ENCODE measurements around the gene PACSIN1. TPM values are rescaled to one million over a fixed set of nuclear protein-coding genes. Genes with fewer than 3 reads are reported as not detected.

Gene PACSIN1
- total and polyA plus RNA-seq, 2 experiments from 2014 or later, result 12.1 to 20.3 TPM

DNA sequence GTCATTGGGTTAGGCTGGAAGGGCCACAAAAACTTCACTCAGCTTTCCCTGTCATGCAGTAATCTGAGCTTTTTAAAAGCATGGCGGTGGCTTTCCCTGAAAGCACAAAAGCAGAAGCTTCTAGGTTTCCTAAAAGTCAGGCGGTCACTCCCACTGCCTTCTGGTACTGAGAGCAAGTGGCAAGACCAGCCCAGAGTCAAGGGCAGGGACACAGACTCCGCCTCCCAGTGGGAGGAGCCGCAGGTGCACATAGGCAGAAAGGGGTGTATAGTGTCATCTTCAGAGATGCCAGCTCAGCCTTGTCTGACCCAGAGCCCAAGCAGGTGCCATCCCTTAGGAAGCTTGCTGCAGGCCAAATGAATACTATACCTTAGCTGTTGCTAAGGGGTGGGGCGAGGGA, 18.0 kb upstream of the PACSIN1 start:
- no peaks in the 10 kb centered on the region for H3K27me3 ChIP-seq
- DNase-seq (ENCODE audit: low read depth in 1 of 2, low spot score in 1 of 2), result peak in 1 of 2 donors; percentile 25
- H3K9me3 ChIP-seq (ENCODE audit: low read depth), result no peaks in the 10 kb centered on the region
- peaks cover 4% of the 10 kb centered on the region for H3K4me1 ChIP-seq (ENCODE audit: low read depth)
- no peak overlapping the region for H3K4me3 ChIP-seq
- H3K36me3 ChIP-seq, result no peaks in the 10 kb centered on the region
- no peak overlapping the region for H3K27ac ChIP-seq
- TF ChIP-seq, protein P1, sequence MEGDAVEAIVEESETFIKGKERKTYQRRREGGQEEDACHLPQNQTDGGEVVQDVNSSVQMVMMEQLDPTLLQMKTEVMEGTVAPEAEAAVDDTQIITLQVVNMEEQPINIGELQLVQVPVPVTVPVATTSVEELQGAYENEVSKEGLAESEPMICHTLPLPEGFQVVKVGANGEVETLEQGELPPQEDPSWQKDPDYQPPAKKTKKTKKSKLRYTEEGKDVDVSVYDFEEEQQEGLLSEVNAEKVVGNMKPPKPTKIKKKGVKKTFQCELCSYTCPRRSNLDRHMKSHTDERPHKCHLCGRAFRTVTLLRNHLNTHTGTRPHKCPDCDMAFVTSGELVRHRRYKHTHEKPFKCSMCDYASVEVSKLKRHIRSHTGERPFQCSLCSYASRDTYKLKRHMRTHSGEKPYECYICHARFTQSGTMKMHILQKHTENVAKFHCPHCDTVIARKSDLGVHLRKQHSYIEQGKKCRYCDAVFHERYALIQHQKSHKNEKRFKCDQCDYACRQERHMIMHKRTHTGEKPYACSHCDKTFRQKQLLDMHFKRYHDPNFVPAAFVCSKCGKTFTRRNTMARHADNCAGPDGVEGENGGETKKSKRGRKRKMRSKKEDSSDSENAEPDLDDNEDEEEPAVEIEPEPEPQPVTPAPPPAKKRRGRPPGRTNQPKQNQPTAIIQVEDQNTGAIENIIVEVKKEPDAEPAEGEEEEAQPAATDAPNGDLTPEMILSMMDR (IDR thresholded peaks at IDR 0.05; ENCODE audit: low read depth, low read length), result no peak

- TF ChIP-seq, protein P1 (IDR thresholded peaks at IDR 0.05; ENCODE audit: low read depth, low read length), result no peak
- H3K4me3 ChIP-seq, result no peak overlapping the region
- peaks cover 4% of the 10 kb centered on the region for H3K4me1 ChIP-seq (ENCODE audit: low read depth)
These were observed 14.7 kb upstream of the PACSIN1 start for GRCh38 chr6:34451192-34451591.

DNA sequence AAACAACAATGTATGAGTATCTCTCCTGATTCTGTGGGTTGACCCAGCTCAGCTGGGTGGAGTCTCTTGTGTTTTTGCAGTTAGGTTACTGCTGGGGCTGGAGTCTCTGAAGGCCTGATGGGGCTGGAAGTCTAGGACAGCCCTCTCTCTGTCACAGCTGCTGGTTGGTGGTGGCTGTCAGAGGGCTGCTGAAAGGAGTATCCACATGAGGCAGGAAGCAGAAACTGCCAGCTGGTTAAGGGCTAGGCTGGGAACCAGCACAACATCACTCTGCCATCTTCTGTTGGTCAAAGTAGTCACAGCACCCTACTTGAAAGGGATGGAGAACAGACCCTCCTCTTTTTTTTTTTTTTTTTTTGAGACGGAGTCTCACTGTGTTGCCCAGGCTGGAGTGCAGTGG, 10.0 kb upstream of the PACSIN1 start:
- Histone ChIP-seq H3K27ac (no peak overlapping the region), H3K27me3 (no peaks in the 10 kb centered on the region), H3K4me3 (no peak overlapping the region), H3K4me1 (ENCODE audit: low read depth) (no peaks in the 10 kb centered on the region), H3K9me3 (ENCODE audit: low read depth) (no peaks in the 10 kb centered on the region), H3K36me3 (no peaks in the 10 kb centered on the region)
- TF ChIP-seq, protein P1 (IDR thresholded peaks at IDR 0.05; ENCODE audit: low read depth, low read length), result no peak
- no peak for DNase-seq (ENCODE audit: low read depth in 1 of 2, low spot score in 1 of 2)

More at GRCh38 chr6:34451192-34451591, 14.7 kb upstream of the PACSIN1 start:
- DNase-seq (ENCODE audit: low read depth in 1 of 2, low spot score in 1 of 2), result no peak
- Histone ChIP-seq H3K9me3 (ENCODE audit: low read depth) (no peaks in the 10 kb centered on the region), H3K36me3 (no peaks in the 10 kb centered on the region), H3K27ac (no peak overlapping the region), H3K27me3 (no peaks in the 10 kb centered on the region)

DNA sequence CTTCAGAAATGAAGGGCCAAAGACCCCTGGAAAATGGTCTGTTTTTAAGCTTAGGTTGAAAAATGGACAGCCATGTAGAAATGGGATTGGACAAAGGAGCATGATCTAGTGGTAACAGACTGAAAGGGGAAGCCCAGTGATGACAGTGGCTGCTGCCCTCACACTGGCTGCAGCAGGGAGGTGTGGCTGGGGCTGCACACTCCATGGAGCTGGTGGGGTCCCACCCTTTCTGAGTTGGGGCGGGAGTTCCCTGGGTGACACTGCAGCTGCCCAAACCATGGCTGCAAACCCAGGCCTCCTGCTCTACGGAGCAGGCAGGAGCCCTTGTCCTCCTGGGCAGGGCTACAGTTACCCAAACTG, 8.5 kb upstream of the PACSIN1 start:
- TF ChIP-seq, protein P1 (IDR thresholded peaks at IDR 0.05; ENCODE audit: low read depth, low read length), result no peak
- no peak overlapping the region for H3K4me3 ChIP-seq

DNA sequence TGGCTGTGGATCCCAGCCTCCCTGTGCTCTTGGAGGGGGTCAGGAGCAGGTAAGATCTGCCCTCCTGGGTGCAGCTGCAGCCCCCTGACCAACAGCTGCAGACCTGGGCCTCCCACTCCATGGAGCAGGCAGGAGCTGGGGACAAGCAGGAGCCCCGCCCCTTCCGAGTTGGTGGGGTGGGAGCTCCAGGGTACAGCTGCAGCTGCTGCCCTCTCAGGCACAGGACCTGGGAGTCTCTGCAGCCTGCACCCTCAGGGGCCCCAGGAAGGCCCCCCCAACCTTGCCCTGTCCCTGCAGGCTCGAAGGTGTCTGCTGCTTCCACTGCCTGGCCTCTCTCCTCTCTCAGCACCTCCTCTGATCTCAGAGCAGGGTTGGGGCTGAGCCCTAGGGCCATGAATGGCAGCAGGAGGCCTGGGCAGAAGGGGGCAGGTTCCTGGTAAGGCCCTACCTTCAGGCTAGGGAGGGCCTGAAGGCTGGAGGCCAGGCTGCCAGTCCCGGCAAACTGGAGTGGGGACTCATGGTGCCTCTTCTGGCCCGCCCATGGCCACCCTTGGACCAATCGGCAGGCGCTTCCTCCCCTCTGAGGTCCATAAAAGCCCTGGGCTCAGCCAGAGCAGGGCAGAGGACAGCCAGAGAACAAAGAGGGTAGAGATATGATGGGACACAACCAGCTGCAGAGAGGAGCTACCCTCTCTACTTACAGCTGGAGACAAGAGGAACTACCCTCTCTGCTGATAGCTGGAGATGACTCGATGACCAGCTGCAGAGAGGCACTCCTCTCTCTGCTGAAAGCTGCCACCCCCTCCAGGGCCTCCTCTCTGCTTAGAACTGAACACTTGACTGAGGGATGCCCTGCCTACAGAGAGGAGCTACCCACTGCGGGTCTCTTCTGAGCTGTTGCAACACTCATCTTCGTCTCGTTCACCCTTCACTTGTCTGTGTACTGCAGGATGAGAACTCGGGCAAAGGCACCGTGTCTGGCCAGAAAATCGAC, 7.8 kb upstream of the PACSIN1 start:
- no peak overlapping the region for H3K4me3 ChIP-seq
- TF ChIP-seq, protein P1 (IDR thresholded peaks at IDR 0.05; ENCODE audit: low read depth, low read length), result no peak
- H3K27me3 ChIP-seq, result no peaks in the 10 kb centered on the region
- H3K36me3 ChIP-seq, result no peaks in the 10 kb centered on the region
- no peaks in the 10 kb centered on the region for H3K9me3 ChIP-seq (ENCODE audit: low read depth)
- H3K27ac ChIP-seq, result no peak overlapping the region
- peak in 1 of 2 donors; percentile 49 for DNase-seq (ENCODE audit: low read depth in 1 of 2, low spot score in 1 of 2)
- H3K4me1 ChIP-seq (ENCODE audit: low read depth), result no peaks in the 10 kb centered on the region

More for the DNA sequence above, 8.5 kb upstream of the PACSIN1 start:
- no peaks in the 10 kb centered on the region for H3K9me3 ChIP-seq (ENCODE audit: low read depth)
- DNase-seq (ENCODE audit: low read depth in 1 of 2, low spot score in 1 of 2), result no peak
- H3K36me3 ChIP-seq, result no peaks in the 10 kb centered on the region
- H3K27me3 ChIP-seq, result no peaks in the 10 kb centered on the region
- no peak overlapping the region for H3K27ac ChIP-seq
- no peaks in the 10 kb centered on the region for H3K4me1 ChIP-seq (ENCODE audit: low read depth)
